Keratinocyte (primary cell): ENCODE data around the gene ADCY10. TPM values are rescaled to one million over a fixed set of nuclear protein-coding genes. Genes with fewer than 3 reads are reported as not detected.

Experiments
- DNase-seq: peaks from one replicate; pipeline ENCODE4 v3.0.0-alpha.2; 2011; ENCODE audit warnings: low read depth, missing footprints, low spot score
- FAIRE-seq: peaks from 2 replicates; lab custom pipeline; 2011; peaks lifted over from hg19 to GRCh38; lab: Jason Lieb, UNC
- H2AFZ ChIP-seq: 2 replicates; pipeline ENCODE4 v1.6.0; 2012; ENCODE audit warnings: low read length, control low read depth, inconsistent platforms; ENCODE audit not compliant: control insufficient read depth
- H3K27ac ChIP-seq: 2 replicates; pipeline ENCODE4 v1.5.1; 2011; ENCODE audit warnings: low read length; ENCODE audit not compliant: control insufficient read depth, insufficient read depth
- H3K27me3 ChIP-seq: 3 replicates; pipeline ENCODE4 v1.6.0; 2011; ENCODE audit warnings: low read length; ENCODE audit not compliant: control insufficient read depth, insufficient read depth; ENCODE audit errors: extremely low read depth
- H3K36me3 ChIP-seq, 2 experiments: 2 replicates in 1 of 2; 3 replicates in 1 of 2; pipeline ENCODE4 v1.5.1; 2011; ENCODE audit warnings: low read length in 2 of 2, mild to moderate bottlenecking in 1 of 2; ENCODE audit not compliant: control insufficient read depth in 2 of 2, insufficient read depth in 2 of 2; ENCODE audit errors: extremely low read depth in 1 of 2
- H3K4me1 ChIP-seq: 3 replicates; pipeline ENCODE4 v1.5.1; 2011; ENCODE audit warnings: low read length; ENCODE audit not compliant: control insufficient read depth, insufficient read depth; ENCODE audit errors: extremely low read depth
- H3K4me2 ChIP-seq: 3 replicates; pipeline ENCODE4 v1.6.0; 2011; ENCODE audit warnings: low read depth, low read length; ENCODE audit not compliant: control insufficient read depth, insufficient read depth; ENCODE audit errors: extremely low read depth
- H3K4me3 ChIP-seq, 3 experiments: fragments of 200-600 bp in 1 of 3; sonication (generic) in 1 of 3; 2 replicates in 2 of 3; 3 replicates in 1 of 3; pipeline ENCODE4 v1.5.1; 2011 to 2016; ENCODE audit warnings: low read length in 3 of 3, mild to moderate bottlenecking in 3 of 3, control low read depth in 2 of 3, inconsistent platforms in 1 of 3, low read depth in 1 of 3, mixed read lengths in 1 of 3, mixed run types in 1 of 3, moderate library complexity in 1 of 3; ENCODE audit not compliant: control insufficient read depth in 2 of 3, insufficient read depth in 2 of 3; ENCODE audit errors: extremely low read depth in 1 of 3
- H3K79me2 ChIP-seq: 2 replicates; pipeline ENCODE4 v1.6.0; 2012; ENCODE audit warnings: low read length; ENCODE audit not compliant: control insufficient read depth, insufficient read depth
- H3K9ac ChIP-seq: 3 replicates; pipeline ENCODE4 v1.6.0; 2011; ENCODE audit warnings: low read length; ENCODE audit not compliant: control insufficient read depth, insufficient read depth; ENCODE audit errors: extremely low read depth
- H3K9me1 ChIP-seq: 3 replicates; pipeline ENCODE4 v1.6.0; 2011; ENCODE audit warnings: low read length; ENCODE audit not compliant: control insufficient read depth, insufficient read depth; ENCODE audit errors: extremely low read depth
- H3K9me3 ChIP-seq: 2 replicates; pipeline ENCODE4 v1.5.1; 2012; ENCODE audit warnings: low read depth, low read length; ENCODE audit not compliant: control insufficient read depth
- H4K20me1 ChIP-seq: 3 replicates; pipeline ENCODE4 v1.6.0; 2011; ENCODE audit warnings: low read length; ENCODE audit not compliant: control insufficient read depth, insufficient read depth; ENCODE audit errors: extremely low read depth
- CTCF ChIP-seq, 3 experiments: IDR thresholded peaks in 1 of 3; conservative IDR thresholded peaks in 1 of 3; optimal IDR thresholded peaks in 1 of 3; 2 replicates in 2 of 3; 3 replicates in 1 of 3; pipeline versions ENCODE3 to v1.5.1; 2011; ENCODE audit warnings: low read length in 3 of 3, mild to moderate bottlenecking in 3 of 3, moderate library complexity in 2 of 3, control low read depth in 1 of 3, inconsistent platforms in 1 of 3; ENCODE audit not compliant: insufficient read depth in 2 of 3; ENCODE audit errors: extremely low read depth in 1 of 3
- EZH2 ChIP-seq: IDR thresholded peaks from one replicate; pipeline ENCODE4 v1.6.1; 2012; ENCODE audit warnings: inconsistent platforms, mild to moderate bottlenecking, low read length, moderate library complexity
- dilution Hi-C: fragments of 300-500 bp; cut with MboI; formaldehyde crosslinking; loops from one replicate; pipeline ENCODE4 v1.7.0; 2020; ENCODE audit warnings: low sequenced_read_pairs; ENCODE audit not compliant: extremely low pct_ligation_motif_present
- polyA plus RNA-seq, 5 experiments: library from polyadenylated mRNA; depleted of rRNA in 3 of 5; stranded (reverse) in 3 of 5; stranded (forward) in 1 of 5; unstranded in 1 of 5; fragments of >200 nt; gene quantifications; 1 replicate in 1 of 5; 2 replicates in 3 of 5; 3 replicates in 1 of 5; pipeline versions ENCODE4 v1.2.1 to v1.2.3, GENCODE V29; 2011 to 2012; ENCODE audit warnings: missing spikeins in 2 of 5, low read depth in 1 of 5, low replicate concordance in 1 of 5

Gene ADCY10
- polyA plus RNA-seq, 1 donor (not counting 4 experiments of a cell fraction or from before 2014, with no cell fraction given): 0.04 TPM

GRCh38 chr1:167776616-167777268 lies 137.2 kb downstream of the ADCY10 start:
- Histone ChIP-seq H3K27ac (no peak overlapping the region), H4K20me1 (no peaks in the 10 kb centered on the region), H3K36me3 (peaks cover 12 to 31% of the 10 kb centered on the region in 2 experiments), H3K9ac (no peak overlapping the region), H3K9me3 (no peaks in the 10 kb centered on the region), H3K79me2 (peaks cover 3% of the 10 kb centered on the region), H3K4me3 (no peak overlapping the region), H3K27me3 (no peaks in the 10 kb centered on the region), H3K4me1 (peaks cover 27% of the 10 kb centered on the region), H3K4me2 (no peak overlapping the region), H2AFZ (no peak overlapping the region), H3K9me1 (no peaks in the 10 kb centered on the region)
- dilution Hi-C loops: no loop called here
- TF ChIP-seq EZH2 (no peak), CTCF (optimal IDR thresholded peaks at IDR 0.05 in 1 of 3, IDR thresholded peaks at IDR 0.05 in 1 of 3, conservative IDR thresholded peaks at IDR 0.05 in 1 of 3; ENCODE audit: extremely low read depth in 1 of 3, insufficient read depth in 2 of 3, low read length in 3 of 3) (no peak)
- FAIRE-seq (no peak), DNase-seq (no peak)

- Histone ChIP-seq H3K4me3 (no peak overlapping the region), H3K9me1 (no peaks in the 10 kb centered on the region), H3K36me3 (peaks cover 14 to 32% of the 10 kb centered on the region in 2 experiments), H3K27me3 (no peaks in the 10 kb centered on the region), H3K4me1 (peaks cover 27% of the 10 kb centered on the region), H2AFZ (no peak overlapping the region), H3K4me2 (no peak overlapping the region), H3K9ac (no peak overlapping the region), H4K20me1 (no peaks in the 10 kb centered on the region), H3K79me2 (peaks cover 3% of the 10 kb centered on the region), H3K27ac (no peak overlapping the region), H3K9me3 (no peaks in the 10 kb centered on the region)
- TF ChIP-seq CTCF (optimal IDR thresholded peaks at IDR 0.05 in 1 of 3, IDR thresholded peaks at IDR 0.05 in 1 of 3, conservative IDR thresholded peaks at IDR 0.05 in 1 of 3; ENCODE audit: extremely low read depth in 1 of 3, insufficient read depth in 2 of 3, low read length in 3 of 3): no peak
- dilution Hi-C loops: no loop called here
- no peak for FAIRE-seq
- DNase-seq: no peak
Observed at GRCh38 chr1:167776151-167776550, 137.8 kb downstream of the ADCY10 start.
